H1 (cell line): ENCODE results near the gene ZNF764. TPM values are rescaled to one million over a fixed set of nuclear protein-coding genes. Genes with fewer than 3 reads are reported as not detected.

Source experiments
- CTCF ChIA-PET: fragments of 300-600 bp; sonication (Branson Sonifier 250); formaldehyde crosslinking; loops from one replicate; lab custom pipeline; 2021; ENCODE audit not compliant: partially characterized antibody; lab: Charles Lee
- POLR2A ChIA-PET: fragments of 300-600 bp; sonication (Branson Sonifier 250); formaldehyde crosslinking; loops from one replicate; lab custom pipeline; 2021; ENCODE audit warnings: inconsistent platforms; ENCODE audit not compliant: partially characterized antibody; lab: Charles Lee
- DNase-seq, 2 experiments: peaks; one replicate each; pipeline versions ENCODE4 v3.0.0 to v3.0.0-alpha.2; 2010 to 2022; ENCODE audit warnings: low spot score in 2 of 2, low read depth in 1 of 2, mixed read lengths in 1 of 2
- FAIRE-seq: peaks from 2 replicates; lab custom pipeline; 2011; peaks lifted over from hg19 to GRCh38; lab: Jason Lieb, UNC
- H2AFZ ChIP-seq: 2 replicates; pipeline ENCODE4 v1.8.1; 2012; ENCODE audit warnings: low read length, inconsistent platforms
- H2AK5ac ChIP-seq: 2 replicates; pipeline ENCODE4 v1.6.1; 2013; ENCODE audit warnings: low read depth, low read length
- H2BK120ac ChIP-seq: replicated peaks from 2 replicates; pipeline ENCODE3; 2013; ENCODE audit warnings: low read depth, low read length, inconsistent platforms
- H2BK12ac ChIP-seq: 2 replicates; pipeline ENCODE4 v1.6.1; 2013; ENCODE audit warnings: low read depth, low read length
- H2BK15ac ChIP-seq: 2 replicates; pipeline ENCODE4 v1.6.1; 2013; ENCODE audit warnings: low read length
- H2BK20ac ChIP-seq: 2 replicates; pipeline ENCODE4 v1.6.1; 2013; ENCODE audit warnings: low read length
- H2BK5ac ChIP-seq: 2 replicates; pipeline ENCODE4 v1.6.1; 2013; ENCODE audit warnings: low read depth, low read length
- H3K14ac ChIP-seq: 2 replicates; pipeline ENCODE4 v1.6.1; 2013; ENCODE audit warnings: inconsistent platforms; ENCODE audit not compliant: insufficient read length
- H3K18ac ChIP-seq: 2 replicates; pipeline ENCODE4 v1.6.1; 2013; ENCODE audit warnings: low read length; ENCODE audit errors: extremely low read depth
- H3K23ac ChIP-seq: 2 replicates; pipeline ENCODE4 v1.6.1; 2013; ENCODE audit warnings: inconsistent platforms; ENCODE audit not compliant: insufficient read length
- H3K23me2 ChIP-seq: 2 replicates; pipeline ENCODE4 v1.6.1; 2013; ENCODE audit warnings: low read depth, low read length
- H3K27ac ChIP-seq: 2 replicates; pipeline ENCODE4 v1.6.1; 2011; ENCODE audit warnings: low read depth, low read length, inconsistent platforms
- H3K27me3 ChIP-seq, 4 experiments: replicated peaks in 1 of 4; 1 replicate in 1 of 4; 2 replicates in 3 of 4; pipeline versions ENCODE4 v1.6.1 to v1.8.1; 2011 to 2013; ENCODE audit warnings: low read length in 3 of 4, mild to moderate bottlenecking in 3 of 4, inconsistent platforms in 2 of 4, mixed read lengths in 2 of 4, moderate library complexity in 1 of 4; ENCODE audit not compliant: control insufficient read depth in 3 of 4, insufficient read depth in 3 of 4; ENCODE audit errors: extremely low read depth in 1 of 4
- H3K36me3 ChIP-seq, 4 experiments: 2 replicates each; pipeline versions ENCODE4 v1.6.1 to v1.8.1; 2011 to 2013; ENCODE audit warnings: mild to moderate bottlenecking in 4 of 4, low read length in 3 of 4, moderate library complexity in 2 of 4, control low read depth in 1 of 4, inconsistent platforms in 1 of 4; ENCODE audit not compliant: insufficient read depth in 4 of 4, control insufficient read depth in 2 of 4
- H3K4ac ChIP-seq: replicated peaks from 2 replicates; pipeline ENCODE3; 2013; ENCODE audit warnings: low read length, low read depth, mixed read lengths, inconsistent platforms; ENCODE audit not compliant: insufficient read length
- H3K4me1 ChIP-seq, 4 experiments: replicated peaks in 1 of 4; 1 replicate in 1 of 4; 2 replicates in 3 of 4; pipeline versions ENCODE4 v1.6.1 to v1.8.1; 2011 to 2013; ENCODE audit warnings: low read length in 3 of 4, inconsistent platforms in 2 of 4, mixed read lengths in 1 of 4; ENCODE audit not compliant: insufficient read depth in 4 of 4, control insufficient read depth in 3 of 4
- H3K4me2 ChIP-seq, 2 experiments: 2 replicates each; pipeline versions ENCODE4 v1.6.1 to v1.8.1; 2011 to 2013; ENCODE audit warnings: low read depth in 2 of 2, low read length in 2 of 2, control low read depth in 1 of 2, inconsistent platforms in 1 of 2, mild to moderate bottlenecking in 1 of 2; ENCODE audit not compliant: insufficient read depth in 1 of 2
- H3K4me3 ChIP-seq, 4 experiments: fragments of 200-600, 300-600 bp in 1 of 4; sonication (generic), shearing (Covaris generic), sonication (Bioruptor Twin) in 1 of 4; 2 replicates each; pipeline versions ENCODE4 v1.5.1 to v1.8.1; 2011 to 2016; ENCODE audit warnings: low read length in 4 of 4, low read depth in 3 of 4, control low read depth in 2 of 4, inconsistent platforms in 2 of 4, mild to moderate bottlenecking in 2 of 4, mixed read lengths in 1 of 4, moderate library complexity in 1 of 4; ENCODE audit not compliant: insufficient read depth in 2 of 4; ENCODE audit errors: extremely low read depth in 1 of 4
- H3K56ac ChIP-seq: replicated peaks from 2 replicates; pipeline ENCODE3; 2013; ENCODE audit warnings: low read depth, mild to moderate bottlenecking, mixed read lengths, low read length, inconsistent platforms; ENCODE audit not compliant: insufficient read length
- H3K79me1 ChIP-seq: 2 replicates; pipeline ENCODE4 v1.6.1; 2013; ENCODE audit warnings: low read depth, low read length, control low read depth
- H3K79me2 ChIP-seq, 2 experiments: 2 replicates each; pipeline versions ENCODE4 v1.6.1 to v1.8.1; 2012 to 2013; ENCODE audit warnings: low read length in 2 of 2, mild to moderate bottlenecking in 2 of 2, inconsistent platforms in 1 of 2; ENCODE audit not compliant: insufficient read depth in 2 of 2, control insufficient read depth in 1 of 2
- H3K9ac ChIP-seq, 4 experiments: replicated peaks in 1 of 4; 1 replicate in 1 of 4; 2 replicates in 3 of 4; pipeline versions ENCODE4 v1.6.1 to v1.8.1; 2011 to 2013; ENCODE audit warnings: low read depth in 3 of 4, low read length in 3 of 4, control low read depth in 2 of 4, mild to moderate bottlenecking in 2 of 4, moderate library complexity in 2 of 4, inconsistent platforms in 1 of 4; ENCODE audit errors: extremely low read depth in 1 of 4
- H3K9me3 ChIP-seq, 2 experiments: 2 replicates each; pipeline versions ENCODE4 v1.6.1 to v1.8.1; 2012 to 2013; ENCODE audit warnings: mild to moderate bottlenecking in 2 of 2, moderate library complexity in 2 of 2, control low read depth in 1 of 2, inconsistent platforms in 1 of 2, low read depth in 1 of 2, low read length in 1 of 2, mixed read lengths in 1 of 2; ENCODE audit not compliant: insufficient read depth in 2 of 2
- H4K20me1 ChIP-seq, 2 experiments: replicated peaks in 1 of 2; 2 replicates each; pipeline versions ENCODE3 to v1.8.1; 2011 to 2013; ENCODE audit warnings: inconsistent platforms in 2 of 2, low read length in 2 of 2, mild to moderate bottlenecking in 1 of 2; ENCODE audit not compliant: insufficient read depth in 2 of 2, control insufficient read depth in 1 of 2
- H4K5ac ChIP-seq: 2 replicates; pipeline ENCODE4 v1.6.1; 2013; ENCODE audit warnings: low read length, low read depth, mixed read lengths, inconsistent platforms; ENCODE audit not compliant: insufficient read length
- H4K8ac ChIP-seq: 2 replicates; pipeline ENCODE4 v1.8.0; 2013; ENCODE audit warnings: mild to moderate bottlenecking, moderate library complexity, low read length, inconsistent platforms; ENCODE audit not compliant: insufficient read depth; ENCODE audit errors: extremely low read depth
- H4K91ac ChIP-seq: replicated peaks from 2 replicates; pipeline ENCODE3; 2013; ENCODE audit warnings: low read length, mixed read lengths, inconsistent platforms; ENCODE audit not compliant: insufficient read length
- ASH2L ChIP-seq: fragments of 200-600, 300-600 bp; sonication (generic); IDR thresholded peaks from one replicate; pipeline ENCODE4 v1.7.1; 2017; ENCODE audit warnings: low read length
- BRCA1 ChIP-seq: IDR thresholded peaks from 2 replicates; pipeline ENCODE4 v1.6.1; 2012; ENCODE audit warnings: low read depth, low read length, improper control_type of control experiment
- GABPA ChIP-seq: IDR thresholded peaks from 2 replicates; pipeline ENCODE4 v1.6.1; 2011; ENCODE audit warnings: mild to moderate bottlenecking, low read length, moderate library complexity, borderline replicate concordance; ENCODE audit not compliant: insufficient read depth
- HDAC6 ChIP-seq: IDR thresholded peaks from one replicate; pipeline ENCODE4 v1.7.1; 2012; ENCODE audit warnings: low read depth, mild to moderate bottlenecking, inconsistent platforms, low read length, moderate library complexity
- KDM4A ChIP-seq: IDR thresholded peaks from one replicate; pipeline ENCODE4 v1.7.1; 2012; ENCODE audit warnings: low read depth, mild to moderate bottlenecking, moderate library complexity, low read length, inconsistent platforms; ENCODE audit not compliant: severe bottlenecking
- MAX ChIP-seq: IDR thresholded peaks from 2 replicates; pipeline ENCODE4 v1.6.1; 2012; ENCODE audit warnings: inconsistent platforms
- NANOG ChIP-seq: IDR thresholded peaks from 2 replicates; pipeline ENCODE4 v1.6.1; 2011; ENCODE audit warnings: low read length, low read depth, mild to moderate bottlenecking, inconsistent platforms; ENCODE audit not compliant: insufficient read depth, poor library complexity, severe bottlenecking
- PHF8 ChIP-seq: fragments of 200-600 bp; sonication (generic); conservative IDR thresholded peaks from 2 replicates; pipeline ENCODE4 v1.7.1; 2012; ENCODE audit warnings: low read depth, mild to moderate bottlenecking, inconsistent platforms, low read length, moderate library complexity
- POLR2AphosphoS5 ChIP-seq: IDR thresholded peaks from 2 replicates; pipeline ENCODE4 v1.6.1; 2011; ENCODE audit warnings: low read depth, low read length
- SP2 ChIP-seq: IDR thresholded peaks from 2 replicates; pipeline ENCODE4 v1.6.1; 2012; ENCODE audit warnings: mild to moderate bottlenecking, low read length, inconsistent platforms
- SRF ChIP-seq: IDR thresholded peaks from 2 replicates; pipeline ENCODE4 v1.6.1; 2011; ENCODE audit warnings: mild to moderate bottlenecking, low read depth, low read length, moderate library complexity
- TBP ChIP-seq: IDR thresholded peaks from 2 replicates; pipeline ENCODE4 v1.6.1; 2011; ENCODE audit warnings: low read depth, low read length, improper control_type of control experiment
- TEAD4 ChIP-seq: IDR thresholded peaks from 2 replicates; pipeline ENCODE4 v1.6.1; 2012; ENCODE audit warnings: low read depth, low read length, inconsistent platforms, mixed read lengths
- WGBS, 2 experiments: shearing (Covaris generic) in 1 of 2; methylation state at CpG; one replicate each; pipeline versions ENCODE4 v1.1.6 to v1.1.7; 2013 to 2015; ENCODE audit warnings: low lambda C conversion rate in 2 of 2, mixed read lengths in 2 of 2, inconsistent platforms in 1 of 2, low coverage in 1 of 2, missing lambda C conversion rate in 1 of 2; ENCODE audit not compliant: insufficient replicate concordance in 2 of 2, insufficient coverage in 1 of 2, insufficient read length in 1 of 2; ENCODE audit errors: extremely low coverage in 1 of 2, missing lambda C conversion rate in 1 of 2; 5-methylcytosine and 5-hydroxymethylcytosine counted together
- polyA plus RNA-seq, 7 experiments: library from polyadenylated mRNA; depleted of rRNA in 3 of 7; stranded (reverse) in 5 of 7; unstranded in 2 of 7; fragments of >200 nt in 5 of 7; fragments of 200-250 nt in 2 of 7; gene quantifications; 1 replicate in 5 of 7; 2 replicates in 1 of 7; 4 replicates in 1 of 7; pipeline versions ENCODE4 v1.2.1 to v1.2.3, GENCODE V29; 2011 to 2013; ENCODE audit warnings: missing spikeins in 2 of 7, mixed read lengths in 2 of 7
- total RNA-seq: library from RNA; stranded (reverse); fragmentation: NEBNext Ultra II Directional; extraction: Animal tissue kit (Norgen Biotek cat#: 25700); gene quantifications from 2 replicates; pipeline ENCODE4 v1.2.1, GENCODE V29; 2021
- TF ChIP-seq, protein P1 (sequence below): IDR thresholded peaks from 2 replicates; pipeline ENCODE4 v1.6.1; 2011; ENCODE audit warnings: low read depth, mild to moderate bottlenecking, low read length; ENCODE audit not compliant: insufficient read depth

The ZNF764 gene
- total and polyA plus RNA-seq, 2 of the 8 experiments (the other 6 are each of a cell fraction or from before 2014, with no cell fraction given), result 5.7 to 7.7 TPM

GRCh38 chr16:30581457-30581856 is 23.3 kb upstream of the ZNF764 start:
- Histone ChIP-seq H3K36me3 (peaks cover 6 to 21% (median 12%) of the 10 kb centered on the region in 4 experiments; a peak in 7 of 8 replicates), H2BK20ac (no peak overlapping the region), H3K4me3 (no peak overlapping the region), H4K91ac (no peak overlapping the region), H3K27ac (no peak overlapping the region), H4K5ac (no peak overlapping the region), H3K79me1 (peaks cover 6% of the 10 kb centered on the region), H3K14ac (no peak overlapping the region), H3K9me3 (no peaks in the 10 kb centered on the region), H3K4ac (no peak overlapping the region), H3K4me2 (no peak overlapping the region), H2AK5ac (no peak overlapping the region), H2BK120ac (no peak overlapping the region), H4K8ac (no peak overlapping the region), H2BK15ac (no peak overlapping the region), H3K4me1 (no peaks in the 10 kb centered on the region; a peak in 3 of 7 replicates), H3K18ac (no peak overlapping the region), H2BK5ac (no peak overlapping the region), H4K20me1 (peaks cover 0 to 3% of the 10 kb centered on the region in 2 experiments), H3K27me3 (no peaks in the 10 kb centered on the region), H3K56ac (no peak overlapping the region), H2BK12ac (no peak overlapping the region), H3K9ac (no peak overlapping the region), H2AFZ (no peak overlapping the region), H3K79me2 (peaks cover 0 to 4% of the 10 kb centered on the region in 2 experiments; a peak in 1 of 4 replicates), H3K23me2 (peaks cover 7% of the 10 kb centered on the region; the same call in 1 of the 2 replicates), H3K23ac (no peak overlapping the region)
- DNase-seq (no peak), FAIRE-seq (no peak)
- 92% methylated on average over 6 of the region's 7 CpGs; no CpG with 5 or more reads in 1 of the 2 experiments for WGBS, 2 experiments
- CTCF ChIA-PET, result interaction anchor here (0.6 to 1.4 kb wide), 4 partner anchors 15 to 135 kb away, joined by 3 to 8 read pairs (median 3); no protein-coding TSS in a partner anchor
- POLR2A ChIA-PET, result interaction anchor here (1.2 to 5.9 kb wide), 5 partner anchors 10 to 46 kb away, joined by 3 to 45 read pairs (median 3); partner anchors contain the start of gene ZNF688
- TF ChIP-seq GABPA (no peak), TBP (no peak), SRF (no peak), PHF8 (no peak), KDM4A (no peak), NANOG (no peak), HDAC6 (no peak), POLR2AphosphoS5 (no peak), TEAD4 (no peak), MAX (no peak), ASH2L (no peak), SP2 (no peak), BRCA1 (no peak)
- TF ChIP-seq, protein P1, sequence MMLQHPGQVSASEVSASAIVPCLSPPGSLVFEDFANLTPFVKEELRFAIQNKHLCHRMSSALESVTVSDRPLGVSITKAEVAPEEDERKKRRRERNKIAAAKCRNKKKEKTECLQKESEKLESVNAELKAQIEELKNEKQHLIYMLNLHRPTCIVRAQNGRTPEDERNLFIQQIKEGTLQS, result no peak
